Left lung (tissue), 10 donors: ENCODE measurements around the gene ASF1B. TPM values are rescaled to one million over a fixed set of nuclear protein-coding genes. Genes with fewer than 3 reads are reported as not detected.

Experiments used
- ATAC-seq: fragments of 200-7000 bp; cut with Tn5 transposase; one replicate; pipeline ENCODE4 v1.9.1; 2020; ENCODE audit warnings: moderate library complexity
- DNase-seq, 4 donors: peaks; one replicate each; pipeline ENCODE4 v3.0.0-alpha.2; 2013 to 2020
- H3K27ac ChIP-seq, 2 donors: fragments of 200-600 bp; sonication (generic) in 1 of 2; one replicate each; pipeline versions ENCODE4 v1.5.0 to v1.8.0; 2020 to 2021
- H3K27me3 ChIP-seq, 2 donors: fragments of 200-600 bp; sonication (generic) in 1 of 2; one replicate each; pipeline versions ENCODE4 v1.5.0 to v1.8.0; 2020 to 2021
- H3K36me3 ChIP-seq, 2 donors: fragments of 200-600 bp; sonication (generic) in 1 of 2; one replicate each; pipeline versions ENCODE4 v1.5.0 to v1.8.0; 2020 to 2021
- H3K4me1 ChIP-seq, 2 donors: fragments of 200-600 bp; one replicate each; pipeline ENCODE4 v1.8.0; 2021
- H3K4me3 ChIP-seq, 2 donors: fragments of 200-600 bp; sonication (generic) in 1 of 2; one replicate each; pipeline versions ENCODE4 v1.5.0 to v1.8.0; 2020 to 2021; ENCODE audit warnings: mild to moderate bottlenecking in 1 of 2
- H3K9me3 ChIP-seq, 2 donors: fragments of 200-600 bp; sonication (generic) in 1 of 2; one replicate each; pipeline versions ENCODE4 v1.5.0 to v1.8.0; 2020 to 2021
- intact Hi-C, 2 donors: fragments of 100-400 bp; cut with DNase I; formaldehyde crosslinking; loops; one replicate each; pipeline versions ENCODE4 v1.11.2 to v1.14.2; 2022
- polyA plus RNA-seq, 6 donors: library from polyadenylated mRNA; unstranded; fragments of 120-200 nt; gene quantifications; one replicate each; pipeline ENCODE4 v1.2.1, GENCODE V29; 2013; ENCODE audit not compliant: insufficient read length in 6 of 6
- total RNA-seq, 2 donors: library from RNA; stranded (reverse); fragmentation: NEBNext Ultra II Directional; extraction: Animal tissue kit (Norgen Biotek cat#: 25700); gene quantifications; one replicate each; pipeline ENCODE4 v1.2.1, GENCODE V29; 2021
- TF ChIP-seq, protein P1 (sequence below), 2 donors: fragments of 200-600 bp; sonication (generic) in 1 of 2; IDR thresholded peaks; one replicate each; pipeline versions ENCODE4 v1.5.0 to v1.8.0; 2021; ENCODE audit warnings: antibody characterized with exemption in 2 of 2
- donor health status: DM: no; HTN: yes; CAD: no.
- donor health status: DM: no; HTN: no; CAD: no.

The ASF1B gene
- total and polyA plus RNA-seq, 8 donors = 10.5 to 29.1 (median 16.1) TPM

DNA sequence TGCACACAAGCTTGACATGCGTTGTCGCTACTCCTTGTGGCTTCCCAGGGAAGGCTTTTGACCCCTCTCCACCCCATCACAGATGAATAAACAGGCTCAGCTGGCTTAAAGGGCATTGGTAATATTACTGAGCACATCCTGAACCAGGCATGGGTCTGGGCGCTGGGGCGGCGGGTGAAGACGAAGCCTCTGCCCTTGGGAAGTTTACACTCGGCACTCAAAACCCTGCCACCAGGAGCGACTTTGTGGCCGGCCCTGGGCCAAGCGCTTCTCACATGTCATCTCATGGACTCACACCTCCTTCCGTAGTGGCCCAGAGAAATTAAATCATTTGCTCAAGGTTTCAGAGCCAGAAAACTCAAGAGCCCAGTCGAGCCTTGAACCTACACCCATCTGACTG, 32.6 kb upstream of the ASF1B start:
- TF ChIP-seq, protein P1, sequence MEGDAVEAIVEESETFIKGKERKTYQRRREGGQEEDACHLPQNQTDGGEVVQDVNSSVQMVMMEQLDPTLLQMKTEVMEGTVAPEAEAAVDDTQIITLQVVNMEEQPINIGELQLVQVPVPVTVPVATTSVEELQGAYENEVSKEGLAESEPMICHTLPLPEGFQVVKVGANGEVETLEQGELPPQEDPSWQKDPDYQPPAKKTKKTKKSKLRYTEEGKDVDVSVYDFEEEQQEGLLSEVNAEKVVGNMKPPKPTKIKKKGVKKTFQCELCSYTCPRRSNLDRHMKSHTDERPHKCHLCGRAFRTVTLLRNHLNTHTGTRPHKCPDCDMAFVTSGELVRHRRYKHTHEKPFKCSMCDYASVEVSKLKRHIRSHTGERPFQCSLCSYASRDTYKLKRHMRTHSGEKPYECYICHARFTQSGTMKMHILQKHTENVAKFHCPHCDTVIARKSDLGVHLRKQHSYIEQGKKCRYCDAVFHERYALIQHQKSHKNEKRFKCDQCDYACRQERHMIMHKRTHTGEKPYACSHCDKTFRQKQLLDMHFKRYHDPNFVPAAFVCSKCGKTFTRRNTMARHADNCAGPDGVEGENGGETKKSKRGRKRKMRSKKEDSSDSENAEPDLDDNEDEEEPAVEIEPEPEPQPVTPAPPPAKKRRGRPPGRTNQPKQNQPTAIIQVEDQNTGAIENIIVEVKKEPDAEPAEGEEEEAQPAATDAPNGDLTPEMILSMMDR (IDR thresholded peaks at IDR 0.05) = no peak
- H3K9me3 ChIP-seq = no peaks in the 10 kb centered on the region
- H3K27ac ChIP-seq = no peak overlapping the region
- no peak overlapping the region for H3K4me3 ChIP-seq
- intact Hi-C loops = no loop called here
- H3K27me3 ChIP-seq = peaks cover 0 to 26% of the 10 kb centered on the region in 2 donors
- ATAC-seq (no peak), DNase-seq (no peak)
- peaks cover 0 to 46% of the 10 kb centered on the region in 2 donors for H3K36me3 ChIP-seq
- H3K4me1 ChIP-seq = peaks cover 4 to 21% of the 10 kb centered on the region in 2 donors

DNA sequence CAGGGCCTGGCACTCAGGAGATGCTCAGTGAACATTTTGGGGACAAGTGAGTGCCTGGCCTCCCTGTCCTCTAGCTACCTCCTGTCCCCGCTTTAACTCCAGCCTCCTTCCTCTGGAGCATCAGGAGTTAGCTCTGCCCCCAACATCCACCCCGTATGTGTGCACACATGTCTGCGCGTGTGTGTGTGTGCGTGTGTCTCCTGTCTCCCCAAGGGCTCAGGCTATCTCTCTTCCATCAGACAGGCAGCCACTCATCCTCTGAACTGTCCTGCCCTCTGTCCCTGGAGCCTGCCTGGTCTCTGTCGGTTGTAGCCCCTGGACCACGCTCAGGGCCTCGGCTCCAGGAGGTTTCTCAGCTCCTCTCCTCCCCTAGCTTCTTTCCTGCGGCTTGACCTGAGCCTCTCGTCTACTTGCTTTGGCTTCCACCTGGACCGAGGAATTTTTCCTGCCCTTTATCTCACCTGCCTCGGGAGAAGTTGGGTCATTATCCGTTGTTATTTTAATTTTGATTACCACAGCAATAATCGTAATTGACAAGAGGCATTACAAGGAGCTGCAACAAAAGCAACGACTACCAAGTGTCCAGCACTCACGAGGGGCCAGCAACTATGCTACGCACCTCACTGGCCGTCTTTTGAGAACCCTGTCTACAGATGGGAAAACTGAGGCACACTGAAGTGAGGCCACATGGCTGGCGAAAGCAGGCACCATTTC, 32.0 kb upstream of the ASF1B start:
- H3K4me3 ChIP-seq = no peak overlapping the region
- H3K27me3 ChIP-seq = peaks cover 0 to 26% of the 10 kb centered on the region in 2 donors
- DNase-seq (no peak), ATAC-seq (no peak)
- TF ChIP-seq, protein P1 (IDR thresholded peaks at IDR 0.05) = no peak
- H3K9me3 ChIP-seq = no peaks in the 10 kb centered on the region
- peaks cover 0 to 44% of the 10 kb centered on the region in 2 donors for H3K36me3 ChIP-seq
- intact Hi-C loops = no loop called here
- H3K27ac ChIP-seq = peak overlapping the region in 1 of 2 donors; percentile 48
- H3K4me1 ChIP-seq = peaks cover 4 to 21% of the 10 kb centered on the region in 2 donors

DNA sequence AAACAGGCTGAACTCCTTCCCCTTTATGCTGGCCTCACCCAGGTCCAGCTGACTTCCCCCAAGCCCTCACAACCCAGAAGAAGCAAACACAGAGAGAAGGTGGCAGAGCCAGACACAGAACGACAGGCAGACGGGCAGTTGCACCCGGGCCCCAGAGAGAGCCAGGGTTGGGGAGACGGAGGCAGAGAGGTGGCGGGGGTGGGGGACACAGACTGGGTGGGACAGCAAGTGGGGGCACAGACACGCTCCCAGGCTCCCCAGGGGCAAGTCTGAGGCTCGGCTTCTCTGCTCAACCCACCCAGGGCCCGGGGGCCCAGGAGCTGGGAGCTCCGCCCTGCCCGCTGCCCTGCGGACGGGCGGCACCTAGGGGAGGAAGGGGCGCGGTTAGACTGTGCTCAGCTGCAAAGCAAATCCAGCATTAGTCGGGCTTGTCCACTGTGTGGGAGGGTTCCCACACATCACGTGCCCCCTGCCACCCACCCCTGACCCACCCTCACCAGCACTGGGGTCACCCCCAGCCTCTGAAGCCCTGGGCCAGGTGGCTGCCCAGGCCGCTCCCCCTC, 31.3 kb upstream of the ASF1B start:
- Histone ChIP-seq H3K4me1 (peaks cover 4 to 21% of the 10 kb centered on the region in 2 donors), H3K4me3 (no peak overlapping the region), H3K27me3 (peaks cover 0 to 26% of the 10 kb centered on the region in 2 donors), H3K27ac (peak overlapping the region; percentile 26 to 48), H3K36me3 (peaks cover 0 to 36% of the 10 kb centered on the region in 2 donors), H3K9me3 (no peaks in the 10 kb centered on the region)
- intact Hi-C loops = no loop called here
- TF ChIP-seq, protein P1 (IDR thresholded peaks at IDR 0.05) = no peak
- peak; percentile 49 for ATAC-seq
- DNase-seq = peak in 1 of 4 donors; percentile 51

DNA sequence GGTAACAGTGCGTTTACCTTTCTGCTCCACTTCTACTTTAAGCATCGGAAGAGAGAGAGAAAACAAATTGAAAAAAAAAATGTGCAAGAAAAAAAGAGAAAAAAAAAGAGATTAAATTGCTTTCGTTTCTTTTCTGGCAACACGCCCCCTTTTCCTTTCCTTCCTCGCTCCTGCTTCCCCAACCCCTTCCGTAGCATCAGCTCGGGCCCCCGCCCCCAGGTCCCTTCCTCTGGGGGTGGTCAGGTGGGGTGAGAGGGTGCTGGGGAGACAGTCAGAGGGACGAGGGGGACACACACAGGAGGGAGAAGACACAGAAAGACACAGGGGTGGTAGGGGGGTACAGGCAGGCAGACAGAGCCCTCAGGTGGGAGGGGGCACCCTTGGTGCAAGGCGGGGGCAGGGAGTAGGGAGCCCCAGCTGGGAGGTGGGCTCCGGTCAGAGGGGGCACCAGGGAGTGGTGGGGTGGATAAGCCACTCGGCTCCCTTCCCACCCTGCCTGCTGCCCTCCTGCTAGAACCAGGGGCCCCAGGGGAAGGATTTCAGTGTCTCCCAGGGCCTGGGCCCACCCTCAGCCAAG, 30.7 kb upstream of the ASF1B start:
- ATAC-seq (no peak), DNase-seq (peak in 1 of 4 donors; percentile 44)
- Histone ChIP-seq H3K4me1 (peaks cover 4 to 21% of the 10 kb centered on the region in 2 donors), H3K4me3 (no peak overlapping the region), H3K27me3 (peaks cover 0 to 26% of the 10 kb centered on the region in 2 donors), H3K36me3 (peaks cover 0 to 31% of the 10 kb centered on the region in 2 donors), H3K9me3 (no peaks in the 10 kb centered on the region), H3K27ac (peak overlapping the region; percentile 26 to 48)
- TF ChIP-seq, protein P1 (IDR thresholded peaks at IDR 0.05) = no peak
- intact Hi-C loops = no loop called here
